K562 (cell line): Measurements from ENCODE around the gene TRIM40. TPM values are rescaled to one million over a fixed set of nuclear protein-coding genes. Genes with fewer than 3 reads are reported as not detected.

Experiments
- BRF2 ChIP-seq: IDR thresholded peaks from 3 replicates; pipeline ENCODE4 v1.6.1; 2011; ENCODE audit warnings: borderline replicate concordance, mild to moderate bottlenecking; ENCODE audit not compliant: insufficient read length, insufficient read depth
- CEBPG ChIP-seq, 3 experiments: fragments of 200-800 bp in 1 of 3; sonication (Bioruptor generic) in 1 of 3; sonication (generic) in 1 of 3; formaldehyde crosslinking in 1 of 3; IDR thresholded peaks in 2 of 3; conservative IDR thresholded peaks in 1 of 3; 2 replicates each; pipeline versions ENCODE4 v1.6.1 to v1.8.0; 2016 to 2022; ENCODE audit warnings: missing compliant biosample characterization in 2 of 3, missing genetic modification characterization in 2 of 3, mild to moderate bottlenecking in 1 of 3, missing genetic modification reagents in 1 of 3
- DIDO1 ChIP-seq: fragments of 450-650 bp; IDR thresholded peaks from 2 replicates; pipeline ENCODE4 v1.6.1; 2016; ENCODE audit warnings: low read depth, missing biosample characterization, missing genetic modification characterization
- EGR1 ChIP-seq: fragments of 450-650 bp; conservative IDR thresholded peaks from 2 replicates; pipeline ENCODE4 v1.6.1; 2017; ENCODE audit warnings: mild to moderate bottlenecking
- GATAD2A ChIP-seq: fragments of 450-650 bp; IDR thresholded peaks from 2 replicates; pipeline ENCODE4 v1.6.1; 2017
- NCOA4 ChIP-seq: fragments of 450-650 bp; IDR thresholded peaks from 2 replicates; pipeline ENCODE4 v1.6.1; 2018; ENCODE audit warnings: mild to moderate bottlenecking; ENCODE audit not compliant: partially characterized antibody
- NFIC ChIP-seq: fragments of 450-650 bp; IDR thresholded peaks from 2 replicates; pipeline ENCODE4 v1.6.1; 2017; ENCODE audit warnings: mild to moderate bottlenecking, inconsistent platforms
- SIN3B ChIP-seq: fragments of 450-650 bp; IDR thresholded peaks from 2 replicates; pipeline ENCODE4 v1.6.1; 2017; ENCODE audit warnings: low read depth, mild to moderate bottlenecking, moderate library complexity
- SMC3 ChIP-seq: conservative IDR thresholded peaks from 2 replicates; pipeline ENCODE4 v1.6.1; 2011; ENCODE audit warnings: low read depth, low read length, improper control_type of control experiment; ENCODE audit not compliant: insufficient read depth
- SRSF3 ChIP-seq: fragments of 200-400 bp; formaldehyde crosslinking; IDR thresholded peaks from 2 replicates; pipeline ENCODE4 v1.6.1; 2016; ENCODE audit warnings: mild to moderate bottlenecking, low read length, moderate library complexity; ENCODE audit not compliant: insufficient read depth
- ZNF311 ChIP-seq: fragments of 250-450 bp; sonication (Bioruptor Pico); IDR thresholded peaks from 2 replicates; pipeline ENCODE4 v1.4.0; 2020; ENCODE audit warnings: mild to moderate bottlenecking, moderate library complexity
- ZNF318 ChIP-seq, 2 experiments: fragments of 450-650 bp; IDR thresholded peaks; 2 replicates each; pipeline ENCODE4 v1.6.1; 2016; ENCODE audit warnings: mild to moderate bottlenecking in 2 of 2, borderline replicate concordance in 1 of 2, low read depth in 1 of 2, moderate library complexity in 1 of 2
- polyA plus RNA-seq, 8 experiments: library from polyadenylated mRNA; depleted of rRNA in 4 of 8; stranded (reverse) in 5 of 8; unstranded in 3 of 8; fragments of >200 nt; fragmentation: Nextera tagmentation in 2 of 8; fragmentation: Illumina TruSeq in 1 of 8; extraction: Ambion mirVana in 2 of 8; extraction: Trizol in 1 of 8; gene quantifications; 2 replicates each; pipeline versions ENCODE4 v1.2.1 to v1.2.3, GENCODE V29; 2011 to 2014; ENCODE audit warnings: inconsistent platforms in 1 of 8, missing spikeins in 1 of 8
- total RNA-seq, 7 experiments: library from RNA; depleted of rRNA in 6 of 7; stranded (reverse); fragments of >200 nt in 6 of 7; fragmentation: Illumina TruSeq in 2 of 7; extraction: Trizol in 2 of 7; gene quantifications; 2 replicates each; pipeline versions ENCODE4 v1.2.1 to v1.2.3, GENCODE V29; 2011 to 2021; ENCODE audit warnings: low replicate concordance in 1 of 7
- TF ChIP-seq, protein P1 (sequence below): fragments of 450-650 bp; IDR thresholded peaks from 2 replicates; pipeline ENCODE4 v1.6.1; 2017; ENCODE audit warnings: antibody characterized with exemption
- TF ChIP-seq, protein P2 (sequence below), 2 experiments: fragments of 250-450 bp in 1 of 2; fragments of 450-650 bp in 1 of 2; sonication (Bioruptor Pico) in 1 of 2; IDR thresholded peaks; 2 replicates each; pipeline versions ENCODE4 v1.6.1 to v1.8.0; 2016 to 2021; ENCODE audit warnings: mild to moderate bottlenecking in 2 of 2, moderate library complexity in 2 of 2, missing compliant biosample characterization in 1 of 2, missing genetic modification characterization in 1 of 2
- TF ChIP-seq, protein P3 (sequence below): sonication (generic); formaldehyde crosslinking; IDR thresholded peaks from 2 replicates; pipeline ENCODE4 v1.8.0; 2022; ENCODE audit warnings: mild to moderate bottlenecking, missing genetic modification reagents

Gene TRIM40
- total and polyA plus RNA-seq, 9 of the 15 experiments (the other 6 are each of a cell fraction or from before 2014, with no cell fraction given), result 0.04 to 0.08 TPM; not detected in 7

- TF ChIP-seq, protein P1, sequence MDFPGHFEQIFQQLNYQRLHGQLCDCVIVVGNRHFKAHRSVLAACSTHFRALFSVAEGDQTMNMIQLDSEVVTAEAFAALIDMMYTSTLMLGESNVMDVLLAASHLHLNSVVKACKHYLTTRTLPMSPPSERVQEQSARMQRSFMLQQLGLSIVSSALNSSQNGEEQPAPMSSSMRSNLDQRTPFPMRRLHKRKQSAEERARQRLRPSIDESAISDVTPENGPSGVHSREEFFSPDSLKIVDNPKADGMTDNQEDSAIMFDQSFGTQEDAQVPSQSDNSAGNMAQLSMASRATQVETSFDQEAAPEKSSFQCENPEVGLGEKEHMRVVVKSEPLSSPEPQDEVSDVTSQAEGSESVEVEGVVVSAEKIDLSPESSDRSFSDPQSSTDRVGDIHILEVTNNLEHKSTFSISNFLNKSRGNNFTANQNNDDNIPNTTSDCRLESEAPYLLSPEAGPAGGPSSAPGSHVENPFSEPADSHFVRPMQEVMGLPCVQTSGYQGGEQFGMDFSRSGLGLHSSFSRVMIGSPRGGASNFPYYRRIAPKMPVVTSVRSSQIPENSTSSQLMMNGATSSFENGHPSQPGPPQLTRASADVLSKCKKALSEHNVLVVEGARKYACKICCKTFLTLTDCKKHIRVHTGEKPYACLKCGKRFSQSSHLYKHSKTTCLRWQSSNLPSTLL, result no peak
- TF ChIP-seq BRF2 (no peak), GATAD2A (no peak), ZNF318 (IDR thresholded peaks at IDR 0.05; ENCODE audit: borderline replicate concordance in 1 of 2, low read depth in 1 of 2) (0 out of 4 replicates have a peak, but pooled peaks of 1 of the 2 experiments have one; percentile 51), EGR1 (peak; percentile 74), NCOA4 (no peak), SRSF3 (no peak), SIN3B (no peak), NFIC (peak; percentile 94), DIDO1 (no peak), ZNF311 (no peak), CEBPG (CRISPR knock-in tag; IDR thresholded peaks at IDR 0.05) (no peak), CEBPG (tag; conservative IDR thresholded peaks at IDR 0.05 in 1 of 2, IDR thresholded peaks at IDR 0.05 in 1 of 2) (peak in 1 of 2 experiments; percentile 74; a peak in 1 of 4 replicates), SMC3 (no peak)
- TF ChIP-seq, protein P2, sequence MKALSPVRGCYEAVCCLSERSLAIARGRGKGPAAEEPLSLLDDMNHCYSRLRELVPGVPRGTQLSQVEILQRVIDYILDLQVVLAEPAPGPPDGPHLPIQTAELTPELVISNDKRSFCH (CRISPR knock-in tag; IDR thresholded peaks at IDR 0.05), result no peak
- TF ChIP-seq, protein P2 (tag; IDR thresholded peaks at IDR 0.05), result no peak
- TF ChIP-seq, protein P3, sequence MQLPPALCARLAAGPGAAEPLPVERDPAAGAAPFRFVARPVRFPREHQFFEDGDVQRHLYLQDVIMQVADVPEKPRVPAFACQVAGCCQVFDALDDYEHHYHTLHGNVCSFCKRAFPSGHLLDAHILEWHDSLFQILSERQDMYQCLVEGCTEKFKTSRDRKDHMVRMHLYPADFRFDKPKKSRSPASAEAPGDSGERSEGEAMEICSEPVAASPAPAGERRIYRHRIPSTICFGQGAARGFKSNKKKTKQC, result no peak
Observed at GRCh38 chr6:30156262-30156599, 20.3 kb downstream of the TRIM40 start (continued).
